Gastroesophageal sphincter (tissue), 4 donors: ENCODE data around the gene PPP1R2C. TPM values are rescaled to one million over a fixed set of nuclear protein-coding genes. Genes with fewer than 3 reads are reported as not detected.

Experiments
- ATAC-seq: fragments of 150-250 bp; one replicate; pipeline ENCODE4 v1.9.1; 2016; ENCODE audit warnings: mild to moderate bottlenecking, moderate library complexity
- H3K27ac ChIP-seq, 4 donors: fragments of 200-600 bp; sonication (generic) in 3 of 4; 1 replicate in 3 of 4; 2 replicates in 1 of 4; pipeline ENCODE4 v1.5.1; 2016 to 2019
- H3K27me3 ChIP-seq: fragments of 200-600 bp; sonication (generic); one replicate; pipeline ENCODE4 v1.5.1; 2019
- H3K36me3 ChIP-seq, 2 donors: fragments of 200-600 bp; sonication (generic); one replicate each; pipeline ENCODE4 v1.5.1; 2019; ENCODE audit warnings: control low read depth in 1 of 2
- H3K4me1 ChIP-seq, 3 donors: fragments of 200-600 bp; sonication (generic); 1 replicate in 2 of 3; 2 replicates in 1 of 3; pipeline ENCODE4 v1.5.1; 2016 to 2019; ENCODE audit warnings: control low read depth in 2 of 3
- H3K4me3 ChIP-seq, 2 donors: fragments of 200-600 bp; sonication (generic); one replicate each; pipeline ENCODE4 v1.5.1; 2019; ENCODE audit warnings: mild to moderate bottlenecking in 1 of 2, moderate library complexity in 1 of 2
- H3K9me3 ChIP-seq, 3 donors: fragments of 200-600 bp; sonication (generic); one replicate each; pipeline ENCODE4 v1.5.1; 2017 to 2019; ENCODE audit warnings: control low read depth in 2 of 3
- EP300 ChIP-seq: sonication (generic); formaldehyde crosslinking; IDR thresholded peaks from one replicate; pipeline ENCODE4 v1.6.1; 2017; ENCODE audit warnings: antibody characterized with exemption, mild to moderate bottlenecking
- POLR2A ChIP-seq, 2 donors: fragments of 450-650 bp; IDR thresholded peaks; one replicate each; pipeline ENCODE4 v1.6.1; 2017; ENCODE audit warnings: antibody characterized with exemption in 2 of 2, mild to moderate bottlenecking in 2 of 2, moderate library complexity in 1 of 2
- POLR2AphosphoS5 ChIP-seq: sonication (generic); formaldehyde crosslinking; IDR thresholded peaks from one replicate; pipeline ENCODE4 v1.6.1; 2017; ENCODE audit warnings: antibody characterized with exemption
- WGBS, 2 donors: methylation state at CpG; one replicate each; pipeline ENCODE4 v1.1.5; 2018; ENCODE audit warnings: low coverage in 1 of 2; 5-methylcytosine and 5-hydroxymethylcytosine counted together
- total RNA-seq, 4 donors: library from RNA; depleted of rRNA; stranded (reverse); fragments of >200 nt; gene quantifications; one replicate each; pipeline ENCODE4 v1.1.0, GENCODE V29; 2016
- TF ChIP-seq, protein P1 (sequence below), 4 experiments: fragments of 200-600 bp in 2 of 4; fragments of 450-650 bp in 2 of 4; sonication (generic) in 1 of 4; IDR thresholded peaks; one replicate each; pipeline ENCODE4 v1.5.1; 2017 to 2019; ENCODE audit warnings: antibody characterized with exemption in 4 of 4, mild to moderate bottlenecking in 2 of 4, moderate library complexity in 2 of 4

Gene PPP1R2C
- total RNA-seq, 4 donors from 2014 or later: not detected

DNA sequence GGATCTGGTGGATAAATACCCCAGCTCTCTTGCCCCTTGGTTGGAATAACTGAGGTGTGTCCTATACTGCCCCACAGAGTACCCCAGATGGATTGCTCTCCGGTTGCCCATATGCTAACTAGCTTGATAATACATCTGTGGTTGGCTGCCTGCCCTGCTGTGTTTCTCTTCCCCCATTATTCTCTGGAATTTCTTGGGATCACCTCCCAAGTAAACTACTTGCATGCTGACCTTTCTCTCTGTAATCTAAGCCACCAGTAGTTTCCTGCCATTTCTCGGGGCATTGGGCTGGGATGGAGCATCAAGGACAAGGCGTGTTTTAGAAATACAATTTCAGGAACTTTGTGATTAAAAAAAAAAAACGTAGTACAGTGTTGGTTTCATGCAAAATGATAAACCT is 25.2 kb downstream of the PPP1R2C start:
- Histone ChIP-seq H3K4me1 (no peaks in the 10 kb centered on the region), H3K36me3 (no peaks in the 10 kb centered on the region), H3K4me3 (no peak overlapping the region), H3K27me3 (no peaks in the 10 kb centered on the region), H3K27ac (no peak overlapping the region), H3K9me3 (no peaks in the 10 kb centered on the region)
- no peak for ATAC-seq
- no peak for TF ChIP-seq POLR2AphosphoS5
- no peak for TF ChIP-seq EP300
- TF ChIP-seq, protein P1, sequence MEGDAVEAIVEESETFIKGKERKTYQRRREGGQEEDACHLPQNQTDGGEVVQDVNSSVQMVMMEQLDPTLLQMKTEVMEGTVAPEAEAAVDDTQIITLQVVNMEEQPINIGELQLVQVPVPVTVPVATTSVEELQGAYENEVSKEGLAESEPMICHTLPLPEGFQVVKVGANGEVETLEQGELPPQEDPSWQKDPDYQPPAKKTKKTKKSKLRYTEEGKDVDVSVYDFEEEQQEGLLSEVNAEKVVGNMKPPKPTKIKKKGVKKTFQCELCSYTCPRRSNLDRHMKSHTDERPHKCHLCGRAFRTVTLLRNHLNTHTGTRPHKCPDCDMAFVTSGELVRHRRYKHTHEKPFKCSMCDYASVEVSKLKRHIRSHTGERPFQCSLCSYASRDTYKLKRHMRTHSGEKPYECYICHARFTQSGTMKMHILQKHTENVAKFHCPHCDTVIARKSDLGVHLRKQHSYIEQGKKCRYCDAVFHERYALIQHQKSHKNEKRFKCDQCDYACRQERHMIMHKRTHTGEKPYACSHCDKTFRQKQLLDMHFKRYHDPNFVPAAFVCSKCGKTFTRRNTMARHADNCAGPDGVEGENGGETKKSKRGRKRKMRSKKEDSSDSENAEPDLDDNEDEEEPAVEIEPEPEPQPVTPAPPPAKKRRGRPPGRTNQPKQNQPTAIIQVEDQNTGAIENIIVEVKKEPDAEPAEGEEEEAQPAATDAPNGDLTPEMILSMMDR (IDR thresholded peaks at IDR 0.05): no peak
- TF ChIP-seq POLR2A (IDR thresholded peaks at IDR 0.05): no peak
- 53% methylated on average over 3 of the region's 4 CpGs; no CpG with 5 or more reads in 1 of the 2 donors for WGBS, 2 donors

DNA sequence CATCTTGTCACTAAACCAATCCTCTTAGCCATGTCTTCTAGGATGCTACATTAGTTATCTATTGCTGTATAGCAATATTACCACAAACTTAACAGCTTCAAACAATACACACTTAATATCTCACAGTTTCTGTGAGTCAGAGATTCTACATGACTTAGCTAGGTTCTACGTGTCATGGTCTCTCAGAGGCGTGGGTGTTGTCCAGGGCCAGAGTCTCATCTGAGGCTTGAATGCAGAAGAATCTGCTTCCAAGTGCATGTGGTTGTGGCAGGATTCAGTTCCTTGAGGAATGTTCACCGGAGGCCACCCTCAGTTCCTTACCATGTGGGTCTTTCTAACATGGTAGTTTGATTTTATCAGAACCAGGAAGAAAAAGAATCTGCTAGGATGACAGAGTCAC is 26.4 kb downstream of the PPP1R2C start:
- Histone ChIP-seq H3K4me3 (no peak overlapping the region), H3K27ac (no peak overlapping the region), H3K4me1 (no peaks in the 10 kb centered on the region), H3K9me3 (no peaks in the 10 kb centered on the region), H3K27me3 (no peaks in the 10 kb centered on the region), H3K36me3 (no peaks in the 10 kb centered on the region)
- no peak for ATAC-seq
- 82 to 90% methylated on average over 2 to 3 of the region's 3 CpGs for WGBS, 2 donors
- TF ChIP-seq POLR2A (IDR thresholded peaks at IDR 0.05) (no peak), POLR2AphosphoS5 (no peak), EP300 (no peak)
- TF ChIP-seq, protein P1 (IDR thresholded peaks at IDR 0.05): no peak

DNA sequence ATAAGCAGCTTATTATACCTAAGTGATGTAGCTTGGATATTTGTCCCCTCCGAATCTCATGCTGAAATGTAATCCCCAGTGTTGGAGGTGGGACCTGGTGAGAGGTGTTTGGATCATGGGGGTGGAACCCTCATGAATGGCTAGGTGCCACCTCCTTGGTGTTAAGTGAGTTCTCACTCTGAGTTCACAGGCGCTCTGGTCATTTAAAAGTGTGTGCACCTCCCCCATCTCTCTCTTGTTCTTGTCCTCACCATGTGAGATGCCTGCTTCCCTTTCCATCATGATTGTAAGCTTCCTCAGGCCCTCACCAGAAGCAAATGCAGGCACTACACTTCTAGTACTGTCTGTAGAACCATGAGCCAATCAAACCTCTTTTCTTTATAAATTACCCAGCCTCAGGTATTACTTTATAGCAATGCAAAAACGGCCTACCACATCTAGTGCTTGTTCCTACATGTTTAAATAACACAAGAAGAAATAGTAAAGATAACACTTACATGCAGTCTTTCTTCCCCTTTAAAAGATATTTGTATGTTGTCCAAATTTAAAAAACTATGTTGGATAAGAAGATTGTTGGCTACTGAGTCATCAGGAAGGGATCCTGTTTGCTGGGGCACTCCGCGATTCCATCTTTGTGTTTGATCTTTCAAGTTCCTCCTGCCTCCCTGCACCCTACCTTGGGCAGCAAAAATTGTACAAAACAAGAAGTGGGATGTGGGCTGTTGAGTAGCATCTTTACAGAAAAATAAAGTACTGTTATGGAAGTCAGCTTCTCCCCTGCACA is 29.7 kb downstream of the PPP1R2C start:
- H3K27me3 ChIP-seq: no peaks in the 10 kb centered on the region
- no peaks in the 10 kb centered on the region for H3K36me3 ChIP-seq
- no peak overlapping the region for H3K27ac ChIP-seq
- H3K4me1 ChIP-seq: no peaks in the 10 kb centered on the region
- 54 to 63% methylated on average over 3 to 5 of the region's 5 CpGs for WGBS, 2 donors
- H3K4me3 ChIP-seq: no peak overlapping the region
- H3K9me3 ChIP-seq: no peaks in the 10 kb centered on the region
- no peak for ATAC-seq
- TF ChIP-seq EP300 (no peak), POLR2AphosphoS5 (no peak), POLR2A (IDR thresholded peaks at IDR 0.05) (no peak)
- TF ChIP-seq, protein P1 (IDR thresholded peaks at IDR 0.05): no peak

DNA sequence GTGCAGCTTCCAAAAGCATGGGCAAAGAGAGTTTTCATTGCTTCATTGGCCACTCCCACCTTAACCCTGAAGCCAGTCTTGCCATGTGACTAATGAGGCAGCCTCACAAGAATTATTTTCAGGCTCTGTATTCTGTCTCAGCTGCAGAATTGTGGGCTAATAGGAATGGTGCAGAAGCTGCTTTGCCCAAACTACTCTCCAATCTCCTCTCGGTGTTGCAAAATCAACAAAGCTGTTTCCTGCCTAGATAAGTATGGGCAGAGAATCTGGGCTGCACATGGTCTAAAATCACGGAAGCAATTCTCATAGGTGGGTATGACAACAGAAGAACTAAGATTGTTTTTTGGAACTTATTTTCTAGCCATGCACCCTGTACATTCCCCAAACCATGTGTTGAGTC is 31.4 kb downstream of the PPP1R2C start:
- 49% methylated on average over 2 of the region's 2 CpGs; no CpG with 5 or more reads in 1 of the 2 donors for WGBS, 2 donors
- TF ChIP-seq POLR2AphosphoS5: no peak
- TF ChIP-seq EP300: no peak
- no peak for TF ChIP-seq POLR2A (IDR thresholded peaks at IDR 0.05)
- TF ChIP-seq, protein P1 (IDR thresholded peaks at IDR 0.05): no peak
- no peaks in the 10 kb centered on the region for H3K9me3 ChIP-seq
- no peak for ATAC-seq
- H3K36me3 ChIP-seq: no peaks in the 10 kb centered on the region
- no peaks in the 10 kb centered on the region for H3K27me3 ChIP-seq
- H3K4me1 ChIP-seq: no peaks in the 10 kb centered on the region
- H3K4me3 ChIP-seq: no peak overlapping the region
- H3K27ac ChIP-seq: no peak overlapping the region

DNA sequence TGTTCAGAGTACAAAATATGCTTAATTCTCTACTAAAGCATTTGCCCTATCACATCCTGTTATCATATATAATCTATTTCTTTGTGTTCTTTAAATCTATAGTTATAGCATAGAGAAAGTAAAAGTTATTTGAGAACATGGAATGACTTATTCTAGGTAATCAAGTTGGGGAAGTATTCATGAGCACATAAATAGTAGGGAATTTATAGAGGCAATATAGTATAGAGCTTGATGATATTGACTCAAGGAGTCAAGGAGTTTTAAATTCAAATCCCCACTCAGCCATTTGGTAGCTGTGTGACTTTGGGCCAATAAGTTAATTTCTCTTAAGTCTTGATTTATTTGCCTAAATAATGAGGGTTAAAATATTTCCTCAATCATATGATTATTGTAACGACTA is 37.5 kb downstream of the PPP1R2C start:
- 50 to 80% methylated on average over 1 of the region's 1 CpG for WGBS, 2 donors
- no peak overlapping the region for H3K27ac ChIP-seq

More for the DNA sequence above, 37.5 kb downstream of the PPP1R2C start:
- H3K9me3 ChIP-seq: no peaks in the 10 kb centered on the region
- ATAC-seq: no peak
- H3K27me3 ChIP-seq: no peaks in the 10 kb centered on the region
- no peak overlapping the region for H3K4me3 ChIP-seq
- H3K36me3 ChIP-seq: no peaks in the 10 kb centered on the region
- H3K4me1 ChIP-seq: no peaks in the 10 kb centered on the region
- TF ChIP-seq POLR2A (IDR thresholded peaks at IDR 0.05): no peak
- TF ChIP-seq, protein P1 (IDR thresholded peaks at IDR 0.05): no peak
- TF ChIP-seq EP300: no peak
- no peak for TF ChIP-seq POLR2AphosphoS5
